GM18502 (cell line): ENCODE results near the gene CLSTN2.
"Not testable (repeated sequence)": the region's sequence is repeated elsewhere in the genome, so short reads cannot be mapped to it uniquely, and the experiment has no call there.

Source experiments
- ATAC-seq: cut with Tn5 transposase; IDR thresholded peaks from one replicate; pipeline ENCODE4 v1.9.1; 2021; ENCODE audit warnings: mild to moderate bottlenecking; ENCODE audit not compliant: unreplicated experiment, poor library complexity

CLSTN2 gene

DNA sequence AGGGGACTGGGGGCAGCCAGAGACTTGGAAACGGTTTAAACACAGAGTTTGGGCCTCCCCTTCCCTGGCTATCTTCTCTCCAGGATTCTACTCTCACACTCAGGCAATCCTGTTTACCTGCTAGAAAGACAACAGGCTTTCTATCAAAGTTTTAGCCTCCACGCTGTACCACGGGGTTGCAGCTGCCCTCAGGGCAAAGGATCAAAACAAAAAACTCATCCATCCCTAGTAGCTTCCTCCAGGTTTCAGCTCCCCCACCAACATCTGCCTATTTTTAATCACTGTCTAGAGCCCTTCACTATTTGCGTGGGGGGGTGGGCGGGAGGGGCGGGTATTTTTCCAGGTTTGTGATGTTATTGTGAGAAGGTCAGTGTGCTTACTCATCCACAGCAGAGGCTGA lies 456.1 kb downstream of the CLSTN2 start:
- ATAC-seq, result no peak

DNA sequence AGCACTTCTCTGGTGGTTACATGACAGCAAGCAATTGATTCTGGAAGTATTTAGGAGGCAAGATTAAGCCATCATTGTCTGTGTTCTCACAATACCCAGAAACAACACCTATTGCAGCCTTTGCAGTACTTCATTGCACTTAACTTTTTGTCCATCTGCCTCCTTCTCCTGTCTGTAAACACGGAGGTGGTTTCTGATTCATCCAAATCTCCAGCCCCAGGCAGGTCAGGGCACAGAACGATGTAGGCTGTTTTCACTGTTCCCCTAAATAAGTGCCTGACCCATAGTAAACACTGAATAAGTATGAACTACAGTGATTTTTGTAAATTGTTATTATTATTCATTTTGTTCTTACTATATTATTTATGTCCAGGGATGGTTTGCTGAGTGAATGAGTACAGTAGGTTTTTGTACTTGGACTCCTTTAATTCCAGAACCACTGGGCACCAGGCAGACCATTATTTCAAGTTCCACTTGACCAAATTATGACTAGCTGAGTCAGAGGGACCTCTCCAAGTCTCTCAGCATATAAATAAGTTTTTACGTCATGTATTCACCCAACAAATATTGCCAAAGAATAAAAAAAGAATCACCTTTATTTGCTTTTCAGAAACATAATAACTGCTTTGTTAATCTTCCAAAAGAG lies 459.6 kb downstream of the CLSTN2 start:
- no peak for ATAC-seq

DNA sequence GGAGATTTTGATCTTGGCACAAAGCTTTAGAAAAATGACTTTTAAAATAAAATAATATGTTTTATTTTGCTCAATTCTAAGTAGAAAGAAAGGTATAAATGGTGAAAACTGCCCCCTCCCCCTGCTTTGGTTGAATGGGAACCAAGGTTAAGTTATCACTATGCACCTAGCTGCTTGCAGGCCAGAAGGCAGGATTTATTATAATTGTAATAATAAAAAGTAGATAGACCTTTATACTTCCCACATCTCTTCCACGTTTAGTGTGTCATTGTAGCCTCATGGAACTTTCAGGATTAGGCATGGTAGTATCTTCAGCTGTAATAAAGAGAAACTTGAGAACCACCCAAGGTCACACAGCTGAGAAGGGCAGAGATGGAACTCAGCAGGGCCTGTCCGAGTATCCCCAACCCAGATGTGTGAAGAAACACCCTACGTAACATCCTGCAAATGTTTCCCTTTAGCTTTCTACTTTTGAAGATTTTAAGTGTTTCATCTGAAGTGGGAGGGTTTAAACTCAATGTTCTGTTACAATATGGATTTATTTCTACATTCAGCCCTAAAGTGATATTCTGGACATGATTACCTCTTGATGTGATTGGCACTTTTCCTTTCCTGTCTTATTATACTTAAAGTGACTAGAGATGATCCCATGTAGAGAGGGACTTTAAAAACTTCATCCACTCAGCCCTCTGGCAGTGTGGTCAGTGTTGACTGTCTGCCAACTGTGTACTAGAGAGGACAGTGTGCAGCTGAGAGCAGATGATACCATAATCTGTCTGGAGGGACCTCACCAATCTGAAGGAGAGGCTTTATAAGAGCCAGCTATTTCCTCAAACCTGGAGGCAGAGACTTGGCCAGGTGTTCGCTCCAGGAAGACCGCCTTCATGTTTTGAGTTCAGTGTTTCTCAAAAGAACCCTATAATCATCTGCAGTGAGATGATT lies 460.4 kb downstream of the CLSTN2 start:
- ATAC-seq, result no peak

DNA sequence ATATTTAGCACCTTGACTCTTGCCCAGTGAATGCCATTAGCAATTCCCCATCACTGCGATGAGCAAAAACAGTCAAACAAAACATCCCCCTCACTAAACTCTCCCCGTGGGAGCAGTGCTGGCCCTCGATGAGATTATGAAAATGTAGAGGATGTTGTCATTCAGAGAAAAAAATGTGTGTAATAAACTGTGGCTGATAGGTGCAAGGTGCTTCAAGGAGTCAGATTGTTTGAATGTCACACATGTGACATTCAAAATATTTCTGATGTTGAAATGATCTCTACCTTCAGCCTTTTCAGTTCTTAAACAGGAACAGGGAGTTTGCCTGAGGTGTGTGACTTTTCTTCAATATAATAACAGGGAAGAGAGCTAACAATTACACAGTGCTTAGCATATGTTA lies 461.1 kb downstream of the CLSTN2 start:
- no peak for ATAC-seq

DNA sequence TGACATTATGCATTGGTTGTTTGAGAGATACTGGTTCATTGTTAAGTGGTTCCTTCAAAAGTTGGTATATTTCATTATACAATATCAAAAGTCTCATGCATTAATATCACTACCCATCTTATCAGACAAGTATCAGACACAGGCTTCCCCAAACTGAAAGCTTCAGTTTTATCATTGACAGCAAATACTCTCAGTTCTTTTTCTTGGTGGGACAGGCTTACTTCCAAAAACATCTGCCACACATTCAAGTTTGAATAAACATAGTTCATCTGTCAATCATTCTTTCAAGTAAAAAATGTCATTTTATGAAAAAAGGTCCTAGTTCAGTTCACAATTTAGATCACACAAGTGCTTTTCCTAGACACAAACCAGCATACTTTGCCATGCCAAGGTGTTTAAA lies 462.9 kb downstream of the CLSTN2 start:
- no peak for ATAC-seq

DNA sequence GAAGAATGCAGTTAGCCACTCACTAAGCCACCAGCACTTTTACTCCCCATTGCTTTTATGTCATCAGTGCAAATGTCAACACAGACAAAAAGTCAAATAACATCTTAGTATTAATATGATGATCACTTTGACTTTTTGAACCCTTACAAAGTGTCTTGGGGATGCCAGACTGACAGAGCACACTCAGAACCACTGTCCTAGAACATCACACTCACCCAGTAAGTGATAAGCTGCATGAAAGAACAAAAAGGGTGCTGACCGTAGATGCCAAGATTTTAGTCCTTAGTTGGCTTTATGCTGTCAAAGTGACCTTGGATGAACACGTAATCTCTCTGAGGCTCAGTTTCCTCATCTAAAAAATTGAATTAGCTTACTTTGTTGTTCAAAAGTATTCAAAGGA lies 463.4 kb downstream of the CLSTN2 start:
- ATAC-seq, result no peak

DNA sequence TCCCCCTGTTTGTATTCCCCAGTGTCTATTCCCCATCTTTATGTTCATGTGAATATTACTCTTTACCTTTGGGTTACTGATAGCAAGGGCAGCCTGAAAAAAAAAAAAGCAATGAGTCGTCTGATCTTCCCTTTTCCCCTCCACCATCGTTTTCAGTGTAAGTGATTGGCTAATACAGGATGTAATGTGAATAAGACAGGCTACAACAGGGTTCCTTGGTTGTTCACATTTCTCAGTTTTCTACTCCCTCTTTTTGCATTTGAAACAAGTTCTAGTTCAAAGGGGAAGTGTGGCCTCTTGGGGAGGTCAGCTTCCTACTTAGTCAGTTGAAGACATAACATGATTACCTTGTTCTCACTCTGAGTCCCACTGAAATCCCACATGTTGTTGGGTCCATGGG lies 464.9 kb downstream of the CLSTN2 start:
- no peak for ATAC-seq

DNA sequence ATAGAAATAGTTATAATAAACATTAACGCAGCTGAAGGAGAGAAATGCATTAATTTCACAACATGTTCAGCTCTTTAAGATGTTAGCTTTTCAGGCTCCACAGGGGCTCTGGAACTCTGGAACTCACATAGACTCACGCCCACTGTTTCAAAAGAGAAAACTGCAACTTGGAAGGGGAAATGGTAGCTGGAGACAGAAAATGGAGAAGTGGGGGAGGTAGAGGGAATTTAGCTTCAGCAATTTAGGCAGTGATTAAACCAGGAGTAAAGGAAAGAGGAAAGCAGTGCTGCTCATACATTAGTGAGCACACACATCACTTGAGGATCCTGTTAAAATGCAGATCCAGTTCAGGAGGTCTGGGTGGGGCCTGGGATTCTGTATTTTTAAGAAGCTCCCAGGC lies 468.1 kb downstream of the CLSTN2 start:
- ATAC-seq, result no peak

DNA sequence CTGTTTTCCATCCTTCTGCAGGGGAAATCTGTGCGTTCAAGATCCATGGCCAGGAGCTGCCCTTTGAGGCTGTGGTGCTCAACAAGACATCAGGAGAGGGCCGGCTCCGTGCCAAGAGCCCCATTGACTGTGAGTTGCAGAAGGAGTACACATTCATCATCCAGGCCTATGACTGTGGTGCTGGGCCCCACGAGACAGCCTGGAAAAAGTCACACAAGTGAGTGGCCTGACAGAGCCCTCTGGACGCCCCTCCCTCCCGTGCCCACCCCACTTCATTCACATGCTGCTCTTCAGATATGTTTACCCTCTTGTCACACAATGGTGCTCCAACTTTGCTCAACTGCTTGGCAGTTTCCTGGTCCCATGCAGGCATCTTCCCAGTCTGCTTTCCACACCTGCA lies 468.6 kb downstream of the CLSTN2 start:
- no peak for ATAC-seq

DNA sequence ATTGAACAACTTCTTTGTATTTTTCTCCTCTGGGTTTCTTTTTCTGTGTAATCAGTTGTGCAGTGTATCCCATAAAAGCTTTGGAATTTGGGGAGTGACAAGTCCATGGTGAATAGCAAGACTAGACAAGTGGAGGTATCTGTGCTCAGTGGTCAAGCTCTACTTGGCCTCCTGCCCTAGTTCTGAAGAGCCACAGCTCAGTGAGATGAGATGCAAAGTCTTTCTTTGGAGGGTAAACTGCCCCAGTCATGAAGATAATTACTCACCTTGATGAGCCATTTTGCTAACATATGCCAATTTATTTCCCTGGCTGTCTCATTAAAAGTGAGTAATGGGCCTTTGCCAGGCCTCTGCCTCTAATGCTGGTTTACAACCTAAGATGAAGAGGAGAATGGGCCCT lies 471.7 kb downstream of the CLSTN2 start:
- no peak for ATAC-seq

DNA sequence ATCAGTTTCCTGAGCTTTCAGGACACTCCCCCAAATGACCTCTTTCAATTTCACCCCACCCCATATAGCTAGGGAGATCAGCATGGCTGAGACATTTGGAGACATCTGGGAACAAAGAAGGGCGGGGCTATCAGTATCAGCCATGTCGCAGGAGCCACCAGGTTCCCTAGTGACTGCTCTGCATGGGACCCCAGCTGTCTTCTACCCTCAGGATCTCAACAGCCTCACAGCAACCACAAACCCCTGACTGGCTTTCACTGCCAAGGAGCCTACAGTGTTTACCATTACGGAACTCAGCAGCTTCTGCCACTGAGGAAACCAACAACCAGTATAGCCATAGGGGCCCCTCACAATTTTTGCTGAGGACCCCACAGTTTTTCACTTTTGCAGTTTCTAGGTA lies 473.3 kb downstream of the CLSTN2 start:
- ATAC-seq, result no peak

DNA sequence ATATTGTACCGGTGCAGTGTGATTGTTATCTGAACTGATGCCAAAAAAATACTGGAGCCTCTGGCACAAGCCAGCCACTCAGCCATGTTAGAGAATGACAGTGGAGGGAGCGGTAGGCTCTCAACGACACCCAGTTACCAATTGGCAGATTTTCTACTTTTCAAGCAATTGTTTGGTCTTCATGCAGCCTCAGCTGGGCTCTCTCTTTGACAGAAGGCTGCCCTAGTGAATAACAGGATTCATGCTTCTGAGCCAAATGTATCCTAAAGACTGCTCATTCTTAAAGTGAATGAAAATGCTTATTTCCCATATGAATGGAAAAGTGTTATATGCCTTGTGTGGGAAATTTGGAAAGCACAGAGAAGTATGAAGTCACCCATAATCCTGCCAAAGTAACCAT lies 481.7 kb downstream of the CLSTN2 start:
- ATAC-seq, result no peak

DNA sequence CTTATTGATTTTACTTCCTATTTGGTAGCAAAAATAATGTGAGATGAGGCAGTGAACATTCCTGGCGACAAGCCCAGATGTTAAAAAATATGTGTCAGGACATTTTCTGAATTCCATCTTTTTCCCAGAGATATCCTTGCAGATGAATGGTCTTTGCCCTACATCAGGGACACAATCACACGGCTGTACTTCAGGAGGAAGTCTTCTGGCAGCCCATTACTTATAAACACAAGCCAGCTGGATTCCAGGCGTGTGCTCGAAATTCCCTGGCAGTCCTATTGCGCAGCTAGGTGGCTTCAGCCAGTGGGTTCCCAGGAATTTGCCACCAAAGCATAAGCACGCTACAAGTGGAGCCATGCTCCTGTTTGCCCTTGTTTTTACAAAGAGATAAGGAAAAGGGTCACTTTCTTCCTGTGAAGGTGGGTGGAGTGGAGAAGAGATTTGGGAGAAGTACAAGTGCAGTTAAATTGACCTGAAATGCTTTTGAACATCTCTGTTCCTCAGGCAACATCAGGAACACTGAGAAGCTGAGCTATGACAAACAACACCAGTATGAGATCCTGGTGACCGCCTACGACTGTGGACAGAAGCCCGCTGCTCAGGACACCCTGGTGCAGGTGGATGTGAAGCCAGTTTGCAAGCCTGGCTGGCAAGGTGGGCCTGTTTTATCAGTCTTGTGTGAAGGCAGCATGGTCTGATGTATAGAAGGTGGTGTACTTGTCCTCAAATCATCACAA lies 485.8 kb downstream of the CLSTN2 start:
- no peak for ATAC-seq

DNA sequence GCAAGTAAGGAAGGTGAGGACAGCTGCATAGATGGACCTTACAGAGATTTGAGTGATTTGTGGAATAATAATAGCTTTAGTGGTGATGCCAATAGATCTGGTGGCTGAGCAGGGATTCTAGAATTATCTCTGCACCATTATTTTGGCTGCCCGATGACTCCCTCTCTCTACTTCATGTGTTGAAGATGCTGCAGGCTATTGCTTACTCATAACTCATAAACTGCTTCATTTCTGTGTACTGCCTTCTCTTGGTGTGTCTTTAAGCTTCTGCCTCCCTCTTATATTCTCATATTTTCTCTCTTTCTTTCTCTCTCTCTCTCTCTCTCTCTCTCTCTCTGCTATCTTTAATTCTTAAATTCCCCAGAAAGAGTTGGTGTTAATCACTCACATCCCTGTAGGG lies 486.9 kb downstream of the CLSTN2 start:
- ATAC-seq, result no peak

DNA sequence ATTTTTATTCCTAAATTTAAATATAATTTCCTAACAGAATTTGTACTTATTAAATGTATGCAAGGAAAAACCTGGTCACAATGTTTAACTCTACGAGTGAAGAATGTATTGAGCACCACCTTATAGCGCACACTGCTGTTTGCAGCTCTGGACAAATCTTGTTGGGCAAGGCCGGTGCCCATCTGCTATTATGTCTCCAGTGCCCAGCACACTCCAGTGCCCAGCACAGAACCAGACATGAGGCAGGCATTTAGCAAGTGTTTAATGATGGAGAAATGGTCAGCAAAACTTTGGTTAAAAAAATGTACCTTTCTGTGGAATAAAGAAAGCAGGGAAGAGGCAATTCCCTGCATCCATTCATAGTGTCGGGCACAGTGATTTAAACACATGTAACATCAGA lies 488.2 kb downstream of the CLSTN2 start:
- no peak for ATAC-seq

DNA sequence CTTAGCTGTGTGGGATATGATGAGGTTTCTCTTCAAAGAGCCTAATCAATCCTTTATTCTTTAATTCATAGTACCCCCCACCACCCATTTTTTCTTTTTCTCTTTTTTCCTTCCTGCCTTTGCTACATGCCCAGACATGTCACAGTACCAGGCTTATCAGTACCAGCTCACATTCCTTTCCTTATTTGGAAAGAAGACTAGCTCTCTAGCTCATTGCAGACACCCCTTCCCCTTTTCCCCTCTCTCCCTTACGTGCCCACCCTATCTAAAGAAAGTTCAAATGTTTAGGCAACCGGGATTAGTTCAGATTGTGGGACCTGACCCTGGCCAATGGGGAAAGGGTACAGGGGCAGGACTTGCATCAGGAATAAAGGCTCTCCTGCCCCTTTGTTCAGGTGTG lies 488.6 kb downstream of the CLSTN2 start:
- not testable (repeated sequence) for ATAC-seq

DNA sequence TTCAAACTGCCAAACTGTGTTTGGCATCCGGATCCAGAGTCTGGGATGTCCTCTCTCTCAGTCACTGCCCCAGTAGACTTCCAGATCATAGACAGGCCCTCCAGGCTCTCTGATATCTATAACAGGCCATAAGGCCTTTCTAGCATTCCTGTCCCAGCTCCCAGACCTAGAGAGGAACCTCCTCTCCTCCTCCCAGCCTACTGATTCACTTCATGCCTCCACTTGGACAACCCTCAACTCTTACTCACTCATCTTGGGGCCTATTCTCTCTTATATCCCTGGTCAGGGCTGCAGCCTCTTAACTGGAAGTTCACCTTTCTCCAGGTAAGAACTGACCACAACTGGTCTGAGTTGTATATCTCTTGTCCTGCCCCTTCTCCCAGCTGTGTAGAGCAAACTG lies 489.2 kb downstream of the CLSTN2 start:
- ATAC-seq, result no peak

DNA sequence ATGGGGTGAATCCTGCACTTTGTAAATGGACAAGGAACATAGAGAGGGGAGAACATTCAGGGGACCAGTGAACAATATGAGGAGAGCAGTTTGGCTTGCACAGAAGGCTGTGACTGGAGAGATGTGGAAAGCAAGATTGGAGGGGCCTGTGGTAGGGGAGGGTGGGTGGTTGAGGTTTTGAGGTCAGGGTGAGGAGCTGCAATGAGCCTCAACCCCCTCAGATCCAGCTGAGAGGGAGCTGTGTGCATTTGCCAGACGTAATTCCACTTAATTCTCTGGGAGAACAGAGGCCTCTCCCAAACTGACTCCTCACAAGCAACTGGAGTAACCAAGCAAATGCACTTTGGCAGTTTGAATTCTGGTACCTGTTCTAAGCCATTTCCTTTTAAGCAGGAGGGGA lies 489.7 kb downstream of the CLSTN2 start:
- no peak for ATAC-seq

DNA sequence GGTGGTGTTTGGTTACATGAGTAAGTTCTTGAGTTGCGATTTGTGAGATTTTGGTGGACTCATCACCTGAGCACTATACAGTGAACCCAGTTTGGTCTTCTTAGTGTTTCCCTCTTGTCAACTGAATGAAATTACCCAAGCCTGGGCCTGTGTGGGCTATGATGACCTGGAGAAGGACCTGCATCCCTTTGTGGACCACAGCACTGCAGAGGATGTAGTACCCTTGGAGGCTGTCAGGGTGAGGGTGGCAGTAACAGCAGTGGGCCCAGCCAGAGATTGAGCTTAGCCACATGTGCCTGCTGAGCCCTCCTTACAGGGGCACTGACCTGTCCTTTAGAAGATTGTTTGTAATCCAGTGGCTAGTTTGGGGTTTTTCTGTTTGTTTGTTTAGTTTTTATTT lies 492.8 kb downstream of the CLSTN2 start:
- no peak for ATAC-seq

DNA sequence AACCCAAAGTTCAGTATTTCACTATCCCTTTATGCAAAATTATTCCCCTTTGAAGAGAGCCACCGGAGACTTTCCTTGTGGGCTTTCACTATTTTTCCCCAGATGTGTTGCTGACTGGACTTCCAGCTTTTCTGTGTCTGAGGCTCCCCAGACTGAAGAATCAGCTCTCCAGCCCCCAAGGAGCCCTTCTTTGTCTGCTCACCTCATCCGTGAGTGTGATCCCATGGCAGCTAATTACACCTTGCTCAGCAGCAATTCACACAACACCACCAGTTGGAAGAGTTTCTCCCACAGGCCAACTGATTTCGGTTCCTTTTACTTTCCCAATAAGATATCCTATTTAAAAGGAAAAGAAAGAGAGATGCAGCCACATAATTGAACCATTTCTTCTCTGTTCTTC lies 493.4 kb downstream of the CLSTN2 start:
- no peak for ATAC-seq

DNA sequence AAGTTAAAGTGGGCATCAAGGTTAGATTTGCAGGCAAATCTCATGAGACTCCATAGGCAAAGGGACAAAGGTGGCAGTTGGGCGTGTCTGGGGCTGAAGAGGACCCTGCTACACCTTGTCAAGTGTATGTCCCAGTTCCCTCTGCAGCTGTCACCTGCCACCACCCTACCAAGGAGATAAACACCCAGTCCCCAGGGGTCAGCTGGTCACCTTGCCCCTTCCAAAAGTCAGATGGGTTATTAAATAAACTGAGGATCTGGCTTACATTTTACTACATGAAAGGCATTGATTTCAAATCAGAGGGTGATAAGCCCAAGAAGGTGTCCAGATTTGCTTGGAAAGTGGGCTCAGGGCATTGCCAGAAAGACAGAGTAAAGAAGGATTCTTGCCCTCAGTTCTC lies 494.8 kb downstream of the CLSTN2 start:
- no peak for ATAC-seq
